SK-N-SH treated with all-trans-retinoic acid at 6 μM for 48 hours (cell line): ENCODE results near the gene ADAM22.

ENCODE experiments used
- BACH2 ChIP-seq: fragments of 250-450 bp; sonication (Bioruptor Pico); IDR thresholded peaks from 2 replicates; pipeline ENCODE4 v1.9.0; 2021; ENCODE audit warnings: mild to moderate bottlenecking, borderline replicate concordance
- CREB5 ChIP-seq: fragments of 250-450 bp; sonication (Bioruptor Pico); IDR thresholded peaks from 2 replicates; pipeline ENCODE4 v1.5.1; 2020; ENCODE audit warnings: low read depth, mild to moderate bottlenecking, moderate library complexity
- ESRRG ChIP-seq: fragments of 250-450 bp; sonication (Bioruptor Pico); IDR thresholded peaks from 2 replicates; pipeline ENCODE4 v1.6.1; 2021; ENCODE audit warnings: mild to moderate bottlenecking
- ISL1 ChIP-seq: fragments of 250-450 bp; sonication (Bioruptor Pico); IDR thresholded peaks from 2 replicates; pipeline ENCODE4 v2.1.2; 2022; ENCODE audit warnings: mild to moderate bottlenecking, moderate library complexity
- POU6F1 ChIP-seq: fragments of 250-450 bp; sonication (Bioruptor Pico); IDR thresholded peaks from 2 replicates; pipeline ENCODE4 v1.8.0; 2021; ENCODE audit warnings: low read depth, mild to moderate bottlenecking, moderate library complexity, borderline replicate concordance
- PPARA ChIP-seq: fragments of 250-450 bp; sonication (Bioruptor Pico); IDR thresholded peaks from 2 replicates; pipeline ENCODE4 v1.5.0; 2020; ENCODE audit warnings: mild to moderate bottlenecking, borderline replicate concordance
- ZFP30 ChIP-seq: fragments of 450-650 bp; formaldehyde crosslinking; IDR thresholded peaks from 2 replicates; pipeline ENCODE4 v1.5.0; 2022; ENCODE audit warnings: mild to moderate bottlenecking, moderate library complexity
- TF ChIP-seq, protein P1 (sequence below): fragments of 250-450 bp; sonication (Bioruptor Pico); IDR thresholded peaks from 2 replicates; pipeline ENCODE4 v1.5.0; 2020; ENCODE audit warnings: mild to moderate bottlenecking, moderate library complexity

GRCh38 chr7:88089561-88089960 lies 155.5 kb downstream of the ADAM22 start:
- TF ChIP-seq BACH2 (no peak), ZFP30 (CRISPR knock-in tag) (no peak), CREB5 (no peak), POU6F1 (CRISPR knock-in tag) (no peak), PPARA (CRISPR knock-in tag) (no peak), ESRRG (no peak), ISL1 (CRISPR knock-in tag) (no peak)
- TF ChIP-seq, protein P1, sequence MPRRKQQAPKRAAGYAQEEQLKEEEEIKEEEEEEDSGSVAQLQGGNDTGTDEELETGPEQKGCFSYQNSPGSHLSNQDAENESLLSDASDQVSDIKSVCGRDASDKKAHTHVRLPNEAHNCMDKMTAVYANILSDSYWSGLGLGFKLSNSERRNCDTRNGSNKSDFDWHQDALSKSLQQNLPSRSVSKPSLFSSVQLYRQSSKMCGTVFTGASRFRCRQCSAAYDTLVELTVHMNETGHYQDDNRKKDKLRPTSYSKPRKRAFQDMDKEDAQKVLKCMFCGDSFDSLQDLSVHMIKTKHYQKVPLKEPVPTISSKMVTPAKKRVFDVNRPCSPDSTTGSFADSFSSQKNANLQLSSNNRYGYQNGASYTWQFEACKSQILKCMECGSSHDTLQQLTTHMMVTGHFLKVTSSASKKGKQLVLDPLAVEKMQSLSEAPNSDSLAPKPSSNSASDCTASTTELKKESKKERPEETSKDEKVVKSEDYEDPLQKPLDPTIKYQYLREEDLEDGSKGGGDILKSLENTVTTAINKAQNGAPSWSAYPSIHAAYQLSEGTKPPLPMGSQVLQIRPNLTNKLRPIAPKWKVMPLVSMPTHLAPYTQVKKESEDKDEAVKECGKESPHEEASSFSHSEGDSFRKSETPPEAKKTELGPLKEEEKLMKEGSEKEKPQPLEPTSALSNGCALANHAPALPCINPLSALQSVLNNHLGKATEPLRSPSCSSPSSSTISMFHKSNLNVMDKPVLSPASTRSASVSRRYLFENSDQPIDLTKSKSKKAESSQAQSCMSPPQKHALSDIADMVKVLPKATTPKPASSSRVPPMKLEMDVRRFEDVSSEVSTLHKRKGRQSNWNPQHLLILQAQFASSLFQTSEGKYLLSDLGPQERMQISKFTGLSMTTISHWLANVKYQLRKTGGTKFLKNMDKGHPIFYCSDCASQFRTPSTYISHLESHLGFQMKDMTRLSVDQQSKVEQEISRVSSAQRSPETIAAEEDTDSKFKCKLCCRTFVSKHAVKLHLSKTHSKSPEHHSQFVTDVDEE (CRISPR knock-in tag): no peak
